GM18498 (cell line): Measurements from ENCODE around the gene PLD6.
"Not testable (repeated sequence)": the region's sequence is repeated elsewhere in the genome, so short reads cannot be mapped to it uniquely, and the experiment has no call there.

ENCODE experiments used
- ATAC-seq: cut with Tn5 transposase; IDR thresholded peaks from one replicate; pipeline ENCODE4 v1.9.1; 2021; ENCODE audit warnings: mild to moderate bottlenecking, moderate library complexity; ENCODE audit not compliant: unreplicated experiment

Gene PLD6

DNA sequence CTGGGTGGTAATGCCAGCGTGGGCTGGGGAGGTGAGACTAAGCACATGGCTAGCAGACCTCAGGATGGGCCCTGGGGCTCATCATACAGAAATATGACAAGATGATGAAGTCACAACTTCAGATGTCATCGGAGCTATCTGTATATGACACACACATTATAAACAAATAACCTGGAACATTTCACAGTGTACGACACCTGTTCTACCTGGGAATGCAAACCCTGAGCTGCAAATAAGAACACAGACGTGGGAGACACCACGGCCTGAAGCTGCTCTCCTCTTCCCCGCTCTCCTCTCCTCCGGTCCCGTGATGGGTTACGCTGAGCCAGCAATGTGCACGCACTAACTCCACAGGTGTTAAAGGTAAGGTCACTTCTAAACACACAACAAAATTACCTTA, 4.9 kb downstream of the PLD6 start:
- ATAC-seq, result no peak

DNA sequence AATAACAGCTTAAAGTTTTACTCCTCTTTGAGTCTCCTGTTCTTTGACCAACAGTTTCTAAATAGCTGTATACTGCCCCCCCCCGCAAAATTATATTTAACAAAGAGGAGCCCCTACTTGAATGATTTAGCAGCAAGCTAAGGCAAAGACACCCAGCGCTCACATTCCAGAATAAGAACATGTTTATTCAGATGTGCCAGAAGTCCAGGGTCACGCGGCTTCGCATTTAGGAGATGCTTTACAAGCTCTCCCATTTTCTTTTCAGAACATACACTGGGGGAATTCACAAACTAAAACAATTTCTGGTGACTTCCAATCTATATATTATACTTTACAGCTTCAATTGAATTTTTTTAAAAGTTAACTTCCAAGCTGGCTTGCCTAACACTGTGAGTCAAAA, 5.3 kb downstream of the PLD6 start:
- ATAC-seq, result no peak

DNA sequence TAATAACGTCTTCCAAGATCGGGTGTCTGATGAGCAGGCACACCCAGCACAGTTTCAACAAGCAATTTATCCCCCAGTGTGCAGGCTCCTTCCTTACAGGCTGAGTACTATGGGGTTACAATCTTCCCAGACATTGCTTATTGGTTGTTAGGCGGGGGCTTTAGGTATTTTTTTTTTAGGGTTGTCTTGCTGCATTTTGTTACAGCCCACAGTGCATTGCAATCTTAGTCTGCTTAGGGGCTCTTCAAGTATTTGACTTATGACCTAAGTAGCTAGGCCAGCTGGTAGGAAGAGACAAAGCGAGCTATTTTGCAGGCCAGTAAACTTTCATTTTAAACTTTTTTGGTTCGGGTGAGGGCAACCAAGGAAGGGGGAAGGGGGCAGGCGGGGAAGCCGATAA, 5.8 kb downstream of the PLD6 start:
- ATAC-seq, result no peak

DNA sequence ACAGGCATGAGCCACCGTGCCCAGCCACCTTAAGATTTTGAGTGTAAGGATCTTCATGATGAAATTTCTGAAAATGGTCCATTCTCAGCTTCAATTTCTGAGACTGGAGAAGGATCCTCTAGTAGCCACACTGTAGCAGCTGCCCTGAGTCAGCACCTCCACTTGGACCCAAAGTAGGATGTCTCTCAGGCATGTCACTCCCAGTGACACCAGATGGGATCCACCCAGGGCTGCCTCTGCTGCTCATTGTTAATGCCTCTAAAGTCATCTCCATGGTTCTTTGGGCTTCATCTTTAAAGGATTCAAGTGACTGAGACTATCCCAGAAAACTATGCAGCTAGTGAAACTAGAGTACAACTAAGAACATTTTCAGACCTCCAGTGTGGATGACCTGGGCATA, 7.9 kb downstream of the PLD6 start:
- no peak for ATAC-seq

DNA sequence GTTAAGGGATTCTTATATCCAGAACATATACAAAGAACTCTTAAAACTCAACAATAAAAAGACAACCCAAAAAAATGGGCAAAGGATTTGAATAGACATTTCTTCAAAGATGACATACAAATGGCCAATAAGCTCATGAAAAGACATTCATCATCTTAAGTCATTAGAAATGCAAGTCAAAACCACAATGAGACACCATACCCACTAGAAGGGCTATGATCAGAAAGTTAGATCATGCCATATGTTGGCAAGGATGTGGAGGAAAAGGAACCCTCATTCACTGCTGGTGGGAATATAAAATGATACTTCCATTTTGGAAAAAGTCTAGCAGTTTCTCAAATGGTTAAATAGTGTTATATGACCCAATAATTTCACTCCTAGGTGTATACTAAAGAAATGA, 9.4 kb downstream of the PLD6 start:
- ATAC-seq, result no peak

DNA sequence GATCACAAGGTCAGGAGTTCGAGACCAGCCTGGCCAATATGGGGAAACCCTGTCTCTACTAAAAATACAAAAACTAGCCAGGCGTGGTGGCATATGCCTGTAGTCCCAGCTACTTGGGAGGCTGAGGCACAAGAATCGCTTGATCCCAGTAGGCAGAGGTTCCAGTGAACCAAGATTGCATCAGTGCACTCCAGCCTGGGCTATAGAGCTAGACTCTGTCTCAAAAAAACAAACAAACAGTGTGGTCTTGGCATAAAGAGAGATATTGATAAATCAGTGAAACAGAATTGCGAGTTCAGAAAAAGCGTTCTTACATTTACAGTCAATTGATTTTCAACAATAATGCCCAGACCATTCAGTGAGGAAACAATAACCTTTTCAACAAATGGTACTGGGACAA, 10.7 kb downstream of the PLD6 start:
- ATAC-seq, result not testable (repeated sequence)

DNA sequence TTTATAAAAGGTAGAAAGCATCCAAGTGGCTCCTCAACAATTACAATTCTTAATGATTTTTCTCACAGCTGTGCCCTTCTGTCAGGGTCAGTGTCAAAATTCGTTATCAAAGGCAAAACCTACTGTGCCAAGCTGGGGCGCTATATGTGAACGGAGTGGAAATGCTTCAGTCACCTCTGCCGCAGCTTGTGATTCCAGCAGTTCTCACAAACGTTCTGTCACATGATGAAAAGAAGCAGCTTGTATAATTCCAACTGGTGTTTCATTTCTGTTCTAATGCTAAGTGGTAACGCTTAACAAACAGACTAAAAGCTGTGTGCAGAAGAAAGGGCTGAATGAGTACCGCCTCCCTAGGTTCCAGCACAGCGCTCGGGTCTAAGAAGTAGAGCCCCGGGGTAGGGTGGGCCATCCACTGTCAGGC, 14.2 kb downstream of the PLD6 start:
- no peak for ATAC-seq

DNA sequence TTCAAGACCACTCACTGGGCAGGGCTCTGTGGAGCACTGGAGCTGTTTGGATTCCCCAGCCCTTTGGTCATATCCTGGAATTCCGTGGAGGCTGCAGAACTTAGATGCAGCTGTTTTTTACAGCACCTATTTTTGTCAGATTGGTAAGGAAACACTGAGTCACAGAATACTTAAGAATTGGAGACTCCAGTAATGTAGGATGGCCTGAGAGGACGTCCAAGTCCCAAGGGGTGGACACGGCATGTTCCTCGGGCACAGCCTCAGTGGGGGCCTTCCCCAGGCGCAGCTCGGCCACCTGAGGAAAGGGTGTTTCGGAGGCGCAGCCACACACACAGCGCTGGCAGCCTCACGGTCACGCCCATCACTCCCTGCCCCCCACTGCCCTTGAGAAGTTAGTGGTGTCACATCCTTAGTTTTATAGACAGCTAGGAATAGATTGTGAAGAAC, 14.8 kb downstream of the PLD6 start:
- ATAC-seq, result no peak

DNA sequence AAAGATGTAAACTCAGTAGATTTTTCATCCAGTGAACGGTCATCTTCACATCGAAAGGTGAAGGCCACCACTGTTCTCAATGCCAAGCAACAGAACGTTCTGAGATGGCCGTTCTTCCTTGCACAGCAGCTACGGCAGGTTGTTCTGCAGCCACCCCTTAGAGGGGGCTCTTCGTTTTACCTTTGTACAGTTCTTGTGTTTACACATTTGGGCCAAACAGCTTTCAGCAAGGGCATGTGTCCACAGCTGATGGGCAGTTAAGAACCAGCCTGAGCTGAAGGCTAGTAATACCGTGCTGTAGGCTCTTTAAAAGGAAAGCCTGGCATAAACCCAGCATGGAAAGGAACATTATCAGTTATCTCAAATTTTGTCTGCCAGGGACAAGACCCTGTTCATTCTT, 15.9 kb downstream of the PLD6 start:
- no peak for ATAC-seq

DNA sequence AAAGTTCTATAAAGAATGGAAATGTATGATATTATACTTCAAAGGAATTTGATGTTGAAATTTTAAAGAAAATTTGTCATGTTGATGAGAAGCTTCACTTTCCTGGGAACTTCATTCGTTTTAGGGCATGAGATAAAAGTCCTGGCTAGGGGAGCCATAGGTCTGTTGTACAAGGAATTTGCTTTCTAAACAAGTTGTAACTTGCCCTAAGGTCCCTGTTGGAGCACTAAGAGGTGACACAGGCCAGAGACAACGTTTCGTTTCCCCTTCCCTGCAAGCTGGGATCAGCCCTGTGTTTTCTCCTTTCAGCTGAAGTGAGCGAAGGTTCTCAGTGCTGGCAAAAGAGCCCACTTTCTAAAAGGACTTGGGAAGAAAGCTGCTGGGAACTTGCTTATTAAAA, 16.6 kb downstream of the PLD6 start:
- ATAC-seq, result no peak

DNA sequence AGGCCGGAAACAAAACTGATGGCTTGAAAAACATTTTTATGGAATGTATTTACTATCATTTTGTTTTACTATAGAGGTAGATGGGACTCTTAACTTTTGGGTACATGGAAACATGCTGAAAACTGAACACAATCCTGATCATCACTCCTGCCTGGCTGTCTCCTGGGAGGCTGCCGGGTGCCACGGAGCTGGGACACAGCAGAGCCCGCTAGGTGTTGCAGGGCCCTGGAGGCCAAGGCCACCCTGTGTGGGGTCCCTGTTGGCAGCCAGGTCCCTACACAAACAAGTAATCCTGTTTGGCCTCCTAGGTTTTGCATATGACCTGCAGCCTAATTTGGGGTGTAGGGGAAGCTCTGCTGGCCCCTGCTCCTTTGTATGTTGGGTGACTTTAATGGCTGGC, 17.5 kb downstream of the PLD6 start:
- no peak for ATAC-seq

DNA sequence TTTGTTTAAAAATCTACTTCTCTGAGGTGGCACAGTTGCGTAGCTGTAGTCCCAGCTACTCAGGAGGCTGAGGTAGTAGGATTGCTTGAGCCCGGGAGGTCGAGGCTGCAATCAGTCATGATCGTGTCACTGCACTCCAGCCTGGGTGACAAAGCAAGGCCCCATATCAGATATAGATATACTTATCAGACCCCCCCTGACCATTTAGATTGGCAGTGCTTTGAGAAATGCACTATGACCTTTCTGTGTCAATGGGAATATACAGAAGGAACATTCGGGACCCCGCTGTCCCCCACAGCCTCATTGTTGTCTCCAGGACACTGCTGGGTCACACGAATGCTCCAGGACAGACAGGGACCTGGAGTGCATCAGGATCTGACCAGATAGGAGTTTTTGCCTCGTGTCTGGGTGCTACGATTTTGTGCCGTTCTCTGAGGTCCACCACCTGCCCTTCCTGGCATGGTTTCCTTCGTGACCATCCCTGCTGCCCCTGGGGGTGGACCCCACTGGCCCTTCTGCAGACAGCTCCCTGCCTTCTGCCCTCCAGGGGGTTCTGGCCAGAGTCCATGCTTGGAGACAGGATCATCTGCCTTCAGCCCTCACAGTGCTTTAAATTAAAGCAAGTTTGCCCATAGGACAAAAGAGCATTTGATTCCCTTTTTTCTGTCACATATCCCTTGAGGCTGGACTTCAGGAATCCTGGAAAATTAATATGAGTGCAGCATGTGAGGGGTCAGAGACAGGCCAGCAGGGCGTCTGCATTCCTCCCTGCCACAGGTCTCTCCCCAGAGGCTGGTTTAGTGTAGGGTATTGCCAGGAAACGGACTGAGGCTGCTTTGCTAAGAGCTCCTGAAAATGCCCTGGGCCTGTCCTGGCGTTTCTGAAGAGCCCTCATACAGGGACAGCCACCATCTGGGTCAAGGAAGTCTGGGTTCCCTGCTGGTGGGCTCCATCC, 19.3 kb downstream of the PLD6 start:
- ATAC-seq, result no peak

DNA sequence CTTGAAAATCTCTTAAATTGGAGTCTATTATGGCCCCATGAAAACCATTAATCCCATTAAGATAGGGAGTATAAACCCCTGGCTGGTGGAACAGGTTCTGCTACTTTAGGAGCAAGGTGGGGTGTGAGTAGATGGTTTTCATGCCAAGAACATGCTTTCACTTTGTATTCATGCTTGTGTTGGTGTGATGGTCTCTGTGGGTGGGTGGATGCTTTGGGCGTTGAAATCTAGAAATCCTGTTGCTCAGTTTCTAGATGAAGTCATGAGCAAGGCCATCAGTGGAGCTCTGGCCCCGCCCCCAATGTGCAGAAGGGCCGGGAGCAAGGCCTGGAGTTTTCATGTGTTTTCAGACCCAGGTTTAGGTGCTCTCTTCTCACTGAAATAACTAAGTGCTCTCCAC, 20.1 kb downstream of the PLD6 start:
- no peak for ATAC-seq

DNA sequence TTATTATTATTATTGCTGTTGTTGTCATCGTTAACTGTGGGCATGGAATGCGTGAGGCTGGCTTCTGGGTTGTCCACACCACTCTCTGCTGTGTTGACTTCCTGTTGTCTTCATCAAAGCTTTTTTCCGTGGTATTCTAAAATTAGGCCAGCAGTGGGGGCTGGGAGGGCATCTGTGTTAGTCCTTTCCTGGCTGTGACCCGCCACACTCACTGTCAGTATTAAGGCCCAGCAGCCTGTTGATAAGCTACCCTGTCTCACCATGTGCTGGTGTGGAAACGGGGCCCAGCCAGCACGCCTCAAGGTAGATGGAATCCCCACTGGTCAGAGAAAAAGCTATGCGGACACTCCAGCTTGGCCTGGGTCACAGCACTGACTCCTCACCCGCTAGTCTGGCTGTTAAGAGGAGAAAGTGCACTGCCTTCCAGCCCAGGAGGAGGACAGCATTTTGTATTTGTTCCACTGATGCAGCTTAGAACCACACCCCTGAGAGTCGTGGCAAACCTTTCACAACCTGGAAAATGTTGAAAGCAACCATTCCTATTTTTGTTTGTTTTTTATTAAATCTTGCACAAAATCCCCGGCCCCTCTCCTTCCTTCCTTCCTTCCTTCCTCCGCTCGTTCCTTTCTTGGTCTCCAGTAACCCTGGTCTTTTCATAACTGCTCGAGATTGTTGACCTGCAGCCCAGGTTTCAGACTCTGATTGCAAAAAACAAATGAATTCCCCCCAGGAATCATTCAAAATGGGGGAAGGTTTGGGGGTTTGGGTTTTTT, 21.0 kb downstream of the PLD6 start:
- ATAC-seq, result not testable (repeated sequence)

DNA sequence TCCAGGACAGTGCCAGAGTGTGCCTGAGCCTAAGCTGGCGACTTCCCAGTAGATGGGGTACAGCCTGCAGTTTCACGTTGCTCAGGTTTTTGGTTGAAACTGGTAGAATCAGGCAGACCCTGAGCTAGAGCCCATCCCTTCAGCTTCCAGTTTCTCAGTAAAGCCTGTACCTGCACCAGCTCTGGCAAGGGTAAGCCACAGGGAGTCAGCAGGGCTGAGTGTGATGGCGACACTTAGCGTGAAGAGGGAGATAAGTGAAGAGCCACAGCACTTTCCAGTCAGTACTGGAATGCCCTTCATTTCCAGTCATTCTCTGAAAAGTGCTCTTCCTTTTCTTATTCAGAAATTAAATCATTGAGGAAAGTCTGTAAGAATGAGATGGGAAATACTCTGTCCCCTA, 22.4 kb downstream of the PLD6 start:
- ATAC-seq, result no peak

DNA sequence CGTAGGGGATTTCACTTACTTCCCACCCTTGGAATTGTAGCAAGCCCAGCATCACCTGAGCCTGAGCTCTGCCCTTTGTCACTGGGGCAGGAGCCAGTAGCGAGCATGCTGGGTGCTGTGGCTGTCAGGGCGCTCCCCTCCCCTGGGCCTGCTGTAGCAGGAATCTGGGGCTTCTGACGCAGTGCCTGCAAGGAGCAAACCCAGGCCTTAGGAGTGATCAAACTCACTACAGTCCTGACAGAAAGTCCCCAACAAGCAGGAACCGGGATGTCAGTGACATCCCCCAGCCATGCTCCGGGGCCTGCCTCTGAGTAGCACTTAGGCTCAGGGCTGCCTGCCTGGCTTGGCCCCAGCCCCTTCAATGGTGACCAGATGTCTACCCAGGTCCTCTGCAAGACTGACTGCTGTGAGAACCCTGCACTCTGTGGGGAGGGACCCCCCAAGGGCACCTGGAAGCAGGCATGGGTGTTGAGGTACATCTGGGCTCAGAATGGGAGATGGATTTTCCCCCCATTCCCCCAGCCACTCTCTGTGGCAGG, 23.5 kb downstream of the PLD6 start:
- ATAC-seq, result no peak

DNA sequence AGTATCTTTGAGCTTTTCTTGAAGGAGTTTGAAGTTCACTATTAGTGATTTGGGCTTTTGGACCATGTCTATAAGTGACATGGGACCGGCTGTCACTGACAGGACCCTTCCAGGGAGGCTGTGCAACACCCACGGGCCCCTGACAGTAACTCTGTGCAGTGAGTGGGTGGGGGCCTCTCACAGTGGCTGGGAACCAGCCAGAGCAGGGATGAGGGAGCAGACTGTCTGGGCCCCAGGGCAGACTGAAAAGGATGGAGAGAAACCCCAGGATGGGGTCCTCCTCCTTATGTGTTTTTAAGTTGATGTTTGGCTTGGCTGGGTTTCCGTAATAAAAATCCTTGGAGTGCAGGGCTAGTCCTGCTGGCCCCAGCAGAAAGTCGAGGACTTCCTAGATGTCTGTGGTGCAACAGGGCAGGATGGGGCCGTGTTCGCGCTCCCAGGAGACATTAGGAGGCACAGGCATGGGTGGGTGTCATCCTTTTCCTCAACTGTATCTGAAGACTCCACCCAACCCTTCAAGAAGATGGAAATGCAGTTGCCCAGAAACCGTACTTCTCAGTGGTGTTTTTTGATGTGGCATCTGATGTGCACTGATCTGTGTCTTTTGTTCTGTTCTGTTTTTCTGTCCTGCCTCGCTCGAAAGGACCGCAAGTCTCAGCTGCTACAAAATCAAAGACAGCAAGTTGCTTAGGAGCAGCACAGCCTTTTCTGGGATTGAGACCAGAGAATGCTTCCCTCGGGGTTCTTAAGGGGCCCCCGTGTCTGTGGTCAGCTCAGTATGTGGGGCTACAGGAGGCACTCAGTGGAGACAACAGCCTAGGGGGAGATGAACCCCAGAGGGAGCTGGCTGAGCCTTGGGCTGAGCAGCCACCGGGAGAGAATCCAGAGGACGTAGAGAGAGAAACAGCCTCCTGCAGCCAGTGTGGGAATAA, 24.2 kb downstream of the PLD6 start:
- no peak for ATAC-seq

DNA sequence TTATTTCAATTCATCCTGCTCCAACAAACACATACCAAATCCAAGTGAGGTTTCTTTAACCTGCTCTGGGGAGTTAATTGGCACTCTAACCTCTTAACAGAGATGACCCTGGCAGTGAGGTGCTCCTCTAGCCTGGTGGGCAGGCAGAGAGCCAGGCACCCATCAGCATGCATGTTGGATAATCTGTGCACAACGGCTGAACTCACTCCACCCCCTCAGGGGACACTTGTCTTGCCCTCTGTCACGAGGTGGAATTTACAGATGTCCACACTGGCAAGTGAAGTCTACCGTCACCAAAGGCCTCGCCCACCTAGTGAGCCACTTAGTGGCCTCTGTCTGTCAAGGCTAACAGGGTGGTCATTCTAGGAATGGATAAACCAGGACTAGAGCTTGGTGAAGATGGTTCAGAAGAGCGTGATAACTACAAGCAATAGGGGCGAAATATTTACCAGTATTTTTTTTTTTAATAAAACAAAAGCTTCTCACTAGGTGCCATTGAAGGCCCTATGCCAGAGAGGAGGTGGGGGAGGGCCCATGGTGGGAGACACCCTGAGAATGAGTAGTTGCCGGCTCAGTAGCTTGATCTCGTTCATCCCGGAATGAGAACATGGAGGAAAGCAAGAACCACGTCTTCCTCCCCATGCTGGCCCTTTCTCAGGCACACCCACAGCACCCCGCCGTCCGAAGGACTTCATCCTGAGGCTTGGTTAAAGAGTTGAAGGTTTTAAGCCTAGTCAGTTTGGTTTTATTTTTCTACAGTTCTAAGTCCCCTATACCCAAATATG, 25.2 kb downstream of the PLD6 start:
- ATAC-seq, result no peak

DNA sequence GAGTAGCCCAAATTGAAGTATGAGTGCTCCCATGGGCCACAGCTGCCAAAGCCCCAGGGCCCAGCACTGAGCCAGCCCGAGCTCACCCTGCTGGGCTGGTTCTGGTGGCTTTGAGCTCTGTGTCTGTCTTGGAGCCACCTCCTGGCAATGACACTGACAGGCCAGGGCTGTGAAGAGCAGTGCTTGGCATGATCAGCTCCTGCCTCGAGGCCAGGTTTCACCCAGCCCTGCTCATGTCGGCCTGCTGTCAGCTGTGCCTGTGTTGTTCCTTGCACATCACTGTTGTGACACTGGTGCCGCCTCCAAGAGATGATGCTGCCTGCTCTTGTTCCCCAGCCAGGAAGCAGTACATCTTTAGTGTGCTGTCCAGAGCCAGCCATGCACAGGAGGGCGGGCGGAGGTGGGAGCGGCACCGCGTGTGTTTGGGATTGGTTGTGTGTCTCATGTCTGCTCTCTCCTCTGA, 26.0 kb downstream of the PLD6 start:
- no peak for ATAC-seq

DNA sequence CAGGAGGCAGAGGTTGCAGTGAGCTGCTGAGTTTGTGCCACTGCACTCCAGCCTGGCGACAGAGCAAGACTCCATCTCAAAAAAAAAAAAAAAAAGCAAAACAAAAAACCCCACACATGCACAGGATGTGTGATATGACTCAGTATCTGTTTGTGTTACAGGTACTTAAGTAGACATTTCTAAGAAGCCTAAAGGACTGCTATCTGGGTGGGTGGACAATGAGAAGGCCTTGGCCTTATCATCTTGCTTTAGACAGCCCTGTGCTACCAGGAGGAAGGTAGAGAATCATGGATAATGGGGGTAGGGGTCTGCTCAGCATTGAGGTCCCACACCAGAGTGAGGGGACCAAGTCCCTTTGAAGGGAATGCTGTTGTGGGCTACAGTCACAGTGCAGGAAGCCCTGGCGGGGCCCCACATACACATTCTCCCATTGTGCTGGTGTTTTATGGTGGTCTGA, 26.7 kb downstream of the PLD6 start:
- ATAC-seq, result no peak
